HepG2 (cell line): ENCODE measurements around the gene OS9. TPM values are rescaled to one million over a fixed set of nuclear protein-coding genes. Genes with fewer than 3 reads are reported as not detected.

Experiments used
- ATAC-seq: fragments of 200-7000 bp; cut with Tn5 transposase; 3 replicates; pipeline ENCODE4 v1.9.1; 2020; ENCODE audit warnings: mild to moderate bottlenecking, moderate library complexity
- BruUV-seq: library from RNA; stranded (reverse); fragments of 400-500 nt; replicated peaks from 2 replicates; lab custom pipeline; 2021; lab: Mats Ljungman, UMichigan
- CTCF ChIA-PET: fragments of 300-600 bp; formaldehyde crosslinking; extraction: SDS; loops from one replicate; lab custom pipeline; 2021; ENCODE audit warnings: low total read pairs, inconsistent platforms, low intra/inter-chr PET ratio; lab: Yijun Ruan, JAX
- POLR2A ChIA-PET: fragments of 350-600 bp; sonication (Branson Sonifier 250); formaldehyde crosslinking; loops from one replicate; lab custom pipeline; 2020; ENCODE audit warnings: antibody characterized with exemption, inconsistent platforms; lab: Yijun Ruan, JAX
- DNase-seq: peaks from one replicate; pipeline ENCODE4 v3.0.0-alpha.2; 2015; ENCODE audit warnings: low spot score
- FAIRE-seq: peaks from 3 replicates; lab custom pipeline; 2011; peaks lifted over from hg19 to GRCh38; lab: Jason Lieb, UNC
- H2AFZ ChIP-seq: one replicate; pipeline ENCODE4 v1.6.1; 2011; ENCODE audit warnings: low read length, inconsistent platforms
- H3K27ac ChIP-seq: fragments of 300-600 bp; 3 replicates; pipeline ENCODE4 v1.8.0; 2011; ENCODE audit warnings: mixed run types, mild to moderate bottlenecking, mixed read lengths, low read length, inconsistent platforms; ENCODE audit not compliant: insufficient read depth; ENCODE audit errors: extremely low read length
- H3K27me3 ChIP-seq, 2 experiments: fragments of 200-600 bp in 1 of 2; 2 replicates in 1 of 2; 3 replicates in 1 of 2; pipeline versions ENCODE4 v1.6.0 to v1.8.0; 2011; ENCODE audit warnings: low read length in 2 of 2, mild to moderate bottlenecking in 2 of 2, moderate library complexity in 2 of 2, inconsistent platforms in 1 of 2; ENCODE audit not compliant: insufficient read depth in 2 of 2, control insufficient read depth in 1 of 2
- H3K36me3 ChIP-seq, 2 experiments: fragments of 200-600 bp in 1 of 2; replicated peaks in 1 of 2; 2 replicates in 1 of 2; 3 replicates in 1 of 2; pipeline versions ENCODE4 v1.5.1 to v1.8.0; 2011; ENCODE audit warnings: low read length in 2 of 2, inconsistent platforms in 1 of 2; ENCODE audit not compliant: insufficient read depth in 2 of 2, control insufficient read depth in 1 of 2
- H3K4me1 ChIP-seq: 2 replicates; pipeline ENCODE4 v1.5.1; 2012; ENCODE audit warnings: low read length, inconsistent platforms; ENCODE audit not compliant: insufficient read depth
- H3K4me2 ChIP-seq: 2 replicates; pipeline ENCODE4 v1.6.0; 2011; ENCODE audit warnings: low read depth, low read length, inconsistent platforms
- H3K4me3 ChIP-seq, 3 experiments: fragments of 200-600 bp in 1 of 3; sonication (generic), shearing (Covaris generic) in 1 of 3; replicated peaks in 1 of 3; 2 replicates each; pipeline ENCODE4 v1.5.1; 2011 to 2016; ENCODE audit warnings: low read length in 3 of 3, inconsistent platforms in 2 of 3, low read depth in 2 of 3, mild to moderate bottlenecking in 2 of 3, control low read depth in 1 of 3, mixed read lengths in 1 of 3; ENCODE audit not compliant: insufficient read depth in 1 of 3
- H3K79me2 ChIP-seq: one replicate; pipeline ENCODE4 v1.6.1; 2011; ENCODE audit warnings: low read length, inconsistent platforms; ENCODE audit not compliant: insufficient read depth
- H3K9ac ChIP-seq: 2 replicates; pipeline ENCODE4 v1.6.0; 2011; ENCODE audit warnings: mild to moderate bottlenecking, low read depth, low read length, inconsistent platforms; ENCODE audit not compliant: insufficient read depth
- H3K9me3 ChIP-seq: 2 replicates; pipeline ENCODE4 v1.5.1; 2012; ENCODE audit warnings: mild to moderate bottlenecking, low read length
- H4K20me1 ChIP-seq: 2 replicates; pipeline ENCODE4 v1.6.0; 2011; ENCODE audit warnings: inconsistent platforms, mild to moderate bottlenecking, low read length, moderate library complexity; ENCODE audit not compliant: insufficient read depth
- ETV5 ChIP-seq: IDR thresholded peaks from 2 replicates; pipeline ENCODE4 v1.6.1; 2018; ENCODE audit warnings: missing biosample characterization, missing genetic modification reagents, inconsistent platforms, borderline replicate concordance
- FOXO1 ChIP-seq: sonication (generic); formaldehyde crosslinking; IDR thresholded peaks from 2 replicates; pipeline ENCODE4 v1.4.0; 2020; ENCODE audit warnings: missing genetic modification reagents
- HMG20B ChIP-seq: conservative IDR thresholded peaks from 2 replicates; pipeline ENCODE4 v1.6.1; 2016; ENCODE audit warnings: missing genetic modification reagents, missing compliant biosample characterization
- HNF4A ChIP-seq: sonication (generic); formaldehyde crosslinking; IDR thresholded peaks from 2 replicates; pipeline ENCODE4 v1.4.0; 2020; ENCODE audit warnings: missing genetic modification reagents
- HNF4G ChIP-seq, 2 experiments: sonication (generic) in 1 of 2; formaldehyde crosslinking in 1 of 2; IDR thresholded peaks; 2 replicates each; pipeline versions ENCODE4 v1.4.0 to v1.6.1; 2011 to 2020; ENCODE audit warnings: borderline replicate concordance in 2 of 2, low read depth in 2 of 2, mild to moderate bottlenecking in 2 of 2, low read length in 1 of 2, missing genetic modification reagents in 1 of 2, moderate library complexity in 1 of 2
- IKZF1 ChIP-seq: fragments of 450-650 bp; IDR thresholded peaks from 2 replicates; pipeline ENCODE4 v1.7.1; 2016
- MYC ChIP-seq: sonication (generic); formaldehyde crosslinking; IDR thresholded peaks from 2 replicates; pipeline ENCODE4 v1.9.0; 2021; ENCODE audit warnings: missing genetic modification reagents, borderline replicate concordance
- NR2C2 ChIP-seq: sonication (generic); formaldehyde crosslinking; IDR thresholded peaks from 2 replicates; pipeline ENCODE4 v1.4.0; 2020; ENCODE audit warnings: missing genetic modification reagents, mild to moderate bottlenecking, moderate library complexity, borderline replicate concordance
- SIX1 ChIP-seq: sonication (generic); formaldehyde crosslinking; IDR thresholded peaks from 2 replicates; pipeline ENCODE4 v1.4.0; 2020; ENCODE audit warnings: missing genetic modification reagents, borderline replicate concordance
- SPEN ChIP-seq: sonication (generic); formaldehyde crosslinking; IDR thresholded peaks from 2 replicates; pipeline ENCODE4 v1.5.1; 2020; ENCODE audit warnings: low read depth, mild to moderate bottlenecking, missing genetic modification reagents
- ZNF724P ChIP-seq: sonication (generic); formaldehyde crosslinking; IDR thresholded peaks from 2 replicates; pipeline ENCODE4 v1.8.0; 2022; ENCODE audit warnings: missing genetic modification reagents, borderline replicate concordance
- ZNF879 ChIP-seq: sonication (generic); formaldehyde crosslinking; IDR thresholded peaks from 2 replicates; pipeline ENCODE4 v1.8.1; 2023; ENCODE audit warnings: missing genetic modification reagents
- WGBS: methylation state at CpG from one replicate; pipeline ENCODE4 v1.1.6; 2017; ENCODE audit warnings: low lambda C conversion rate; 5-methylcytosine and 5-hydroxymethylcytosine counted together
- in situ Hi-C: cut with HindIII; loops from 2 replicates; pipeline ENCODE4 v1.10.0; 2017; ENCODE audit warnings: low pct_unique_long_range_greater_than_20kb; ENCODE audit not compliant: extremely low pct_ligation_motif_present
- intact Hi-C: fragments of 100-400 bp; cut with micrococcal nuclease; formaldehyde crosslinking; loops from one replicate; pipeline ENCODE4 v1.10.0; 2022; ENCODE audit not compliant: unreplicated experiment
- polyA plus RNA-seq, 8 experiments: library from polyadenylated mRNA; depleted of rRNA in 3 of 8; stranded (reverse) in 7 of 8; unstranded in 1 of 8; fragments of >200 nt; fragmentation: Illumina TruSeq in 4 of 8; extraction: Trizol in 4 of 8; gene quantifications; 2 replicates each; pipeline versions ENCODE4 v1.2.1 to v1.2.3, GENCODE V29; 2011 to 2016; ENCODE audit warnings: low read depth in 4 of 8, missing spikeins in 1 of 8, mixed read lengths in 1 of 8; ENCODE audit not compliant: insufficient read depth in 1 of 8
- total RNA-seq, 5 experiments: library from RNA; depleted of rRNA; stranded (reverse); fragments of >200 nt; fragmentation: Illumina TruSeq; extraction: Trizol; gene quantifications; 2 replicates each; pipeline ENCODE4 v1.2.3, GENCODE V29; 2016; ENCODE audit warnings: low read depth in 1 of 5
- TF ChIP-seq, protein P1 (sequence below): sonication (generic); formaldehyde crosslinking; conservative IDR thresholded peaks from 2 replicates; pipeline ENCODE4 v1.4.0; 2020; ENCODE audit warnings: mild to moderate bottlenecking, missing genetic modification reagents, moderate library complexity
- TF ChIP-seq, protein P2 (sequence below): sonication (generic); formaldehyde crosslinking; conservative IDR thresholded peaks from 2 replicates; pipeline ENCODE4 v1.4.0; 2020; ENCODE audit warnings: missing genetic modification reagents
- TF ChIP-seq, protein P3 (sequence below): sonication (generic); formaldehyde crosslinking; IDR thresholded peaks from 2 replicates; pipeline ENCODE4 v1.4.0; 2020; ENCODE audit warnings: mild to moderate bottlenecking, missing genetic modification reagents

OS9 gene
- total and polyA plus RNA-seq, 2 of the 13 experiments (the other 11 are each of a cell fraction or from before 2014, with no cell fraction given): 156 to 206 TPM

DNA sequence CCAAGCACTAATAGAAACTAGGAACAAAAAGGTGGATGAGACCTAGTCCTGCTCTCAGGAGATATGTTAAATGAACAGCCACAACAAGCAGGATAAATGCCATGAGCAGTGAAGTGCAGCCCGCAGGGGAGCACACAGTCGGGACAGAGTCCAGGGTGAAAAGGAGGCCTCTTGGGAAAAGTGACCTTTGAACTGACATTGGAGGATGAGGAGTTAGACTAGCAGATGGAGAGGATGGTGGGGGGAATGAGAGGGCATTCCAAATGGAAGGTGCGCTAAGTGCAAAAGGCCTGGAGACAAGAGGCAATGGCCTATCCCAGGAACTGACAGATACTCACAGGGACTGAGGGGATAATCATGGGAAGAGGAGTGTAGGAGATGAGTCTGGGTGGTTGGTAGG is 4.5 kb downstream of the OS9 start:
- no peak for DNase-seq
- H3K4me1 ChIP-seq: peaks cover 37% of the 10 kb centered on the region
- H3K27me3 ChIP-seq: no peaks in the 10 kb centered on the region
- no peak overlapping the region for H2AFZ ChIP-seq
- BruUV-seq: no TSS peak
- no peak overlapping the region for H3K4me2 ChIP-seq
- CTCF ChIA-PET: no interaction called here
- no peaks in the 10 kb centered on the region for H3K9me3 ChIP-seq
- no peak for ATAC-seq
- H3K9ac ChIP-seq: no peak overlapping the region
- H3K36me3 ChIP-seq: peaks cover 8 to 22% of the 10 kb centered on the region in 2 experiments; a peak in 4 of 5 replicates
- intact Hi-C loops: no loop called here
- 51% methylated on average over 3 of the region's 3 CpGs for WGBS
- H3K79me2 ChIP-seq: peaks cover 11% of the 10 kb centered on the region
- in situ Hi-C loops: no loop called here
- H3K4me3 ChIP-seq: no peak overlapping the region
- no peak for FAIRE-seq
- H3K27ac ChIP-seq: no peak overlapping the region
- POLR2A ChIA-PET: interaction anchor here (0.6 to 1.1 kb wide), 2 partner anchors 28 to 46 kb away, joined by 3 to 5 read pairs; partner anchors contain the start of gene TSPAN31
- H4K20me1 ChIP-seq: no peaks in the 10 kb centered on the region
- TF ChIP-seq NR2C2 (CRISPR knock-in tag) (peak; percentile 33; the same call in 1 of the 2 replicates), ZNF724P (CRISPR knock-in tag) (no peak), ZNF879 (CRISPR knock-in tag) (no peak), SIX1 (no peak), FOXO1 (CRISPR knock-in tag) (no peak), SPEN (CRISPR knock-in tag) (no peak), ETV5 (no peak), MYC (CRISPR knock-in tag) (no peak), IKZF1 (no peak), HMG20B (CRISPR knock-in tag) (no peak), HNF4G (IDR thresholded peaks at IDR 0.05; ENCODE audit: borderline replicate concordance, low read depth, low read length) (peak; percentile 56; the same call in 1 of the 2 replicates), HNF4G (CRISPR knock-in tag; IDR thresholded peaks at IDR 0.05; ENCODE audit: borderline replicate concordance, low read depth) (no peak), HNF4A (CRISPR knock-in tag) (peak; percentile 77)
- TF ChIP-seq, protein P1, sequence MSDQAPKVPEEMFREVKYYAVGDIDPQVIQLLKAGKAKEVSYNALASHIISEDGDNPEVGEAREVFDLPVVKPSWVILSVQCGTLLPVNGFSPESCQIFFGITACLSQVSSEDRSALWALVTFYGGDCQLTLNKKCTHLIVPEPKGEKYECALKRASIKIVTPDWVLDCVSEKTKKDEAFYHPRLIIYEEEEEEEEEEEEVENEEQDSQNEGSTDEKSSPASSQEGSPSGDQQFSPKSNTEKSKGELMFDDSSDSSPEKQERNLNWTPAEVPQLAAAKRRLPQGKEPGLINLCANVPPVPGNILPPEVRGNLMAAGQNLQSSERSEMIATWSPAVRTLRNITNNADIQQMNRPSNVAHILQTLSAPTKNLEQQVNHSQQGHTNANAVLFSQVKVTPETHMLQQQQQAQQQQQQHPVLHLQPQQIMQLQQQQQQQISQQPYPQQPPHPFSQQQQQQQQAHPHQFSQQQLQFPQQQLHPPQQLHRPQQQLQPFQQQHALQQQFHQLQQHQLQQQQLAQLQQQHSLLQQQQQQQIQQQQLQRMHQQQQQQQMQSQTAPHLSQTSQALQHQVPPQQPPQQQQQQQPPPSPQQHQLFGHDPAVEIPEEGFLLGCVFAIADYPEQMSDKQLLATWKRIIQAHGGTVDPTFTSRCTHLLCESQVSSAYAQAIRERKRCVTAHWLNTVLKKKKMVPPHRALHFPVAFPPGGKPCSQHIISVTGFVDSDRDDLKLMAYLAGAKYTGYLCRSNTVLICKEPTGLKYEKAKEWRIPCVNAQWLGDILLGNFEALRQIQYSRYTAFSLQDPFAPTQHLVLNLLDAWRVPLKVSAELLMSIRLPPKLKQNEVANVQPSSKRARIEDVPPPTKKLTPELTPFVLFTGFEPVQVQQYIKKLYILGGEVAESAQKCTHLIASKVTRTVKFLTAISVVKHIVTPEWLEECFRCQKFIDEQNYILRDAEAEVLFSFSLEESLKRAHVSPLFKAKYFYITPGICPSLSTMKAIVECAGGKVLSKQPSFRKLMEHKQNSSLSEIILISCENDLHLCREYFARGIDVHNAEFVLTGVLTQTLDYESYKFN (CRISPR knock-in tag): 0 out of 2 replicates have a peak, but pooled peaks have one; percentile 13
- TF ChIP-seq, protein P2, sequence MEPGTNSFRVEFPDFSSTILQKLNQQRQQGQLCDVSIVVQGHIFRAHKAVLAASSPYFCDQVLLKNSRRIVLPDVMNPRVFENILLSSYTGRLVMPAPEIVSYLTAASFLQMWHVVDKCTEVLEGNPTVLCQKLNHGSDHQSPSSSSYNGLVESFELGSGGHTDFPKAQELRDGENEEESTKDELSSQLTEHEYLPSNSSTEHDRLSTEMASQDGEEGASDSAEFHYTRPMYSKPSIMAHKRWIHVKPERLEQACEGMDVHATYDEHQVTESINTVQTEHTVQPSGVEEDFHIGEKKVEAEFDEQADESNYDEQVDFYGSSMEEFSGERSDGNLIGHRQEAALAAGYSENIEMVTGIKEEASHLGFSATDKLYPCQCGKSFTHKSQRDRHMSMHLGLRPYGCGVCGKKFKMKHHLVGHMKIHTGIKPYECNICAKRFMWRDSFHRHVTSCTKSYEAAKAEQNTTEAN (CRISPR knock-in tag): no peak
- TF ChIP-seq, protein P3, sequence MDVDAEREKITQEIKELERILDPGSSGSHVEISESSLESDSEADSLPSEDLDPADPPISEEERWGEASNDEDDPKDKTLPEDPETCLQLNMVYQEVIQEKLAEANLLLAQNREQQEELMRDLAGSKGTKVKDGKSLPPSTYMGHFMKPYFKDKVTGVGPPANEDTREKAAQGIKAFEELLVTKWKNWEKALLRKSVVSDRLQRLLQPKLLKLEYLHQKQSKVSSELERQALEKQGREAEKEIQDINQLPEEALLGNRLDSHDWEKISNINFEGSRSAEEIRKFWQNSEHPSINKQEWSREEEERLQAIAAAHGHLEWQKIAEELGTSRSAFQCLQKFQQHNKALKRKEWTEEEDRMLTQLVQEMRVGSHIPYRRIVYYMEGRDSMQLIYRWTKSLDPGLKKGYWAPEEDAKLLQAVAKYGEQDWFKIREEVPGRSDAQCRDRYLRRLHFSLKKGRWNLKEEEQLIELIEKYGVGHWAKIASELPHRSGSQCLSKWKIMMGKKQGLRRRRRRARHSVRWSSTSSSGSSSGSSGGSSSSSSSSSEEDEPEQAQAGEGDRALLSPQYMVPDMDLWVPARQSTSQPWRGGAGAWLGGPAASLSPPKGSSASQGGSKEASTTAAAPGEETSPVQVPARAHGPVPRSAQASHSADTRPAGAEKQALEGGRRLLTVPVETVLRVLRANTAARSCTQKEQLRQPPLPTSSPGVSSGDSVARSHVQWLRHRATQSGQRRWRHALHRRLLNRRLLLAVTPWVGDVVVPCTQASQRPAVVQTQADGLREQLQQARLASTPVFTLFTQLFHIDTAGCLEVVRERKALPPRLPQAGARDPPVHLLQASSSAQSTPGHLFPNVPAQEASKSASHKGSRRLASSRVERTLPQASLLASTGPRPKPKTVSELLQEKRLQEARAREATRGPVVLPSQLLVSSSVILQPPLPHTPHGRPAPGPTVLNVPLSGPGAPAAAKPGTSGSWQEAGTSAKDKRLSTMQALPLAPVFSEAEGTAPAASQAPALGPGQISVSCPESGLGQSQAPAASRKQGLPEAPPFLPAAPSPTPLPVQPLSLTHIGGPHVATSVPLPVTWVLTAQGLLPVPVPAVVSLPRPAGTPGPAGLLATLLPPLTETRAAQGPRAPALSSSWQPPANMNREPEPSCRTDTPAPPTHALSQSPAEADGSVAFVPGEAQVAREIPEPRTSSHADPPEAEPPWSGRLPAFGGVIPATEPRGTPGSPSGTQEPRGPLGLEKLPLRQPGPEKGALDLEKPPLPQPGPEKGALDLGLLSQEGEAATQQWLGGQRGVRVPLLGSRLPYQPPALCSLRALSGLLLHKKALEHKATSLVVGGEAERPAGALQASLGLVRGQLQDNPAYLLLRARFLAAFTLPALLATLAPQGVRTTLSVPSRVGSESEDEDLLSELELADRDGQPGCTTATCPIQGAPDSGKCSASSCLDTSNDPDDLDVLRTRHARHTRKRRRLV (CRISPR knock-in tag): no peak
